AG04450 (cell line): ENCODE data around the gene TEX26. TPM values are rescaled to one million over a fixed set of nuclear protein-coding genes. Genes with fewer than 3 reads are reported as not detected.

Experiments used
- CTCF ChIA-PET: fragments of 300-600, 350-600 bp; formaldehyde crosslinking; extraction: SDS; loops from one replicate; lab custom pipeline; 2022; ENCODE audit warnings: antibody characterized with exemption, inconsistent platforms; lab: Charles Lee
- POLR2A ChIA-PET: fragments of 350-600 bp; formaldehyde crosslinking; extraction: SDS; loops from one replicate; lab custom pipeline; 2021; ENCODE audit warnings: antibody characterized with exemption, inconsistent platforms; lab: Yijun Ruan, JAX
- DNase-seq: peaks from one replicate; pipeline ENCODE4 v3.0.0-alpha.2; 2011; ENCODE audit warnings: low read depth, low spot score
- H3K27ac ChIP-seq: one replicate; pipeline ENCODE4 v1.5.1; 2012; ENCODE audit warnings: low read depth, low read length, control low read depth
- H3K27me3 ChIP-seq: one replicate; pipeline ENCODE4 v1.6.0; 2012; ENCODE audit warnings: low read length; ENCODE audit not compliant: control insufficient read depth, insufficient read depth
- H3K4me3 ChIP-seq: 2 replicates; pipeline ENCODE4 v1.5.1; 2011; ENCODE audit warnings: mild to moderate bottlenecking, low read depth, low read length, control low read depth
- H3K9me3 ChIP-seq: 2 replicates; pipeline ENCODE4 v1.5.1; 2012; ENCODE audit warnings: low read length; ENCODE audit not compliant: control insufficient read depth, insufficient read depth
- CTCF ChIP-seq: IDR thresholded peaks from 2 replicates; pipeline ENCODE4 v1.5.1; 2011; ENCODE audit warnings: low read depth, low read length, control low read depth, inconsistent platforms
- polyA plus RNA-seq: library from polyadenylated mRNA; depleted of rRNA; stranded (reverse); fragments of >200 nt; gene quantifications from 2 replicates; pipeline ENCODE4 v1.2.3, GENCODE V29; 2011

The TEX26 gene
- polyA plus RNA-seq, 1 experiment = 0.09 TPM

DNA sequence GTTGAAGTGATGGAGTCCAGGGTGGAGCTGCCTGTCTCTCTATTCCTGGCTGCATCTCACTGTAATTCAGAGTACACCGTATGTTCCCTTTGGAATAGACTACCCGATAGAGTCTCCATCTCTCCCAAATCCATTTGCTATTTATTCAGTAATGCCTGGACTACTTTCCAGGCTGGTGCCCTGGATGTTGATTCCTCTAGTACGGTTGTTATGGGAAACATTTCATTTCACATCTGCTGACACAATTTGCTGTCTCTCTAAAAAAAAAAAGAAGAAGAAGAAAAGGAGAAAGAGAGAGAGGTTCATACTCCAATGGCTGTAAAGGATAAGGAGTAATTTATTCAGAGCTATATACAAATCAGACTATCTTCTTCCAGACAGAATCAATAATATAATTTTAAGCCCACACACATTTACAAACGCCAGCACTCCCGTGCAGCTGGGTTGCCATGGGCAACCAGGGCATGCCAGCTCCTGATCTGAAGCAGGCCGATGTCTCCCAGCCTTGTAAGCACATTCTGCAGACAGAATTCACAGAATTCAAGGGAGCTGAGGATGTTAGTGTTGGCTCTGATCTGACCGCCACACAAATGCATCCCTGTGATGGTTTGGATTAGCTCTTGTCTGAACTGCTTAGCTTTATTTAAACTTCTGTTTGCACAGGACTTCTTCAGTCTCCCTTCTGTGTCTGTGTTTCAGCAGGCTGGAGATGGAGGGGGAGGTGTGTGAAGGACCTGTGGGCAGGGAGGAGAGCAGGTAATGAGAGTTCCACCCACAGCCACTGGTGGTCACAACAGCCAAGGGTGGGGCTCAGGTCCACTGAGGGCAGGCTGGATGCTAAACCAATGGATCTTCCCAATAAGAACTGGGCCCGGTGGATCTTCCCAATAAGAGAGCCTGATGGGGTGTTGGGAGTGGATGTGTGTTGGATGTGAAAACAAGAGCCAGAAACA lies 66.0 kb downstream of the TEX26 start:
- DNase-seq = peak; percentile 38
- peaks cover 10% of the 10 kb centered on the region for H3K27me3 ChIP-seq
- CTCF ChIA-PET = interaction anchor here (1.4 kb wide), 1 partner anchor 46 kb away, joined by 4 read pairs; no protein-coding TSS in a partner anchor
- no peak overlapping the region for H3K27ac ChIP-seq
- peaks cover 5% of the 10 kb centered on the region; the same call in 1 of the 2 replicates for H3K9me3 ChIP-seq
- H3K4me3 ChIP-seq = no peak overlapping the region
- POLR2A ChIA-PET = interaction anchor here (1.1 kb wide), 1 partner anchor 259 kb away, joined by 3 read pairs; no protein-coding TSS in a partner anchor
- no peak for TF ChIP-seq CTCF

DNA sequence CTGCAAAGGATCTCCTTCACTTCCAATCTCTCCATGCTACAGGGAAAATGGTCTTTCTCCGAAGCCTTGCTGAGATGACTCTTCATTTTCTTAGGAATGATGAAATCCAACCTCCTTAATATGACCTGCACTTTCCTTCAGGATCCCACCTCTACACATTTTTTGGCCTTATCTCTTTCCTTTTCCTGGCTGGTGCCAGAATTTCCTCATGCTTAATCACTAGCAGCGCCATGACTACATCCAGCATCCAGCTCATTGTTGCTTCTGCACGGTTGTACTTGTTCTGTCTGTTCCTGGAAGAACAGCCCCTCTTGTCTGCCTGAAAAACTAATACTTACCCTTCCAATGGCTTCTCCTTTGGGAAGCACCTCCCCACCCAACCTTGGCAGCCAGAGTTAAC lies 68.4 kb downstream of the TEX26 start:
- Histone ChIP-seq H3K9me3 (peaks cover 5% of the 10 kb centered on the region; the same call in 1 of the 2 replicates), H3K4me3 (no peak overlapping the region), H3K27me3 (peaks cover 10% of the 10 kb centered on the region), H3K27ac (no peak overlapping the region)
- no peak for TF ChIP-seq CTCF
- ChIA-PET CTCF (no interaction called here), POLR2A (no interaction called here)
- DNase-seq = no peak

DNA sequence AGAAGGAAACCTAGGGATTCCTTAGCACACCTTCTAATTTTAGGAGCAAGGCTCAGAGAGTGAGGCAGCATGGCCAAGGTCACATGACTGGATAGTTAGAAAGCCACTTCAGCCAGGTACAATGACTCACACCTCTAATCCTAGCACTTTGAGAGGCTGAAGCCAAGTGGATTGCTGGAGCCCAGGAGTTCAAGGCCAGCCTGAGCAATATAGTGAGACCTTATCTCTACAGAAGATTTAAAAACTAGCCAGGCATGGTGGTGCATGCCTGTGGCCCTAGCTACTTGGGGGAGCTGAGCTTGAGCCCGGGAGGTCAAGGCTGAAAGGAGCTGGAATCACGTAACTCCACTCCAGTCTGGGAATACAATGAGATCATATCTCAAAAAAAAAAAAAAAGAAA lies 69.2 kb downstream of the TEX26 start:
- H3K4me3 ChIP-seq = no peak overlapping the region
- POLR2A ChIA-PET = no interaction called here
- H3K27ac ChIP-seq = no peak overlapping the region
- H3K27me3 ChIP-seq = peaks cover 10% of the 10 kb centered on the region
- DNase-seq = no peak
- TF ChIP-seq CTCF = no peak
- H3K9me3 ChIP-seq = no peaks in the 10 kb centered on the region
- CTCF ChIA-PET = interaction anchor here (2.0 kb wide), 1 partner anchor 43 kb away, joined by 7 read pairs; no protein-coding TSS in a partner anchor

- POLR2A ChIA-PET = no interaction called here
These were observed 72.6 kb downstream of the TEX26 start for GRCh38 chr13:31005066-31005465.

More at GRCh38 chr13:31005066-31005465, 72.6 kb downstream of the TEX26 start:
- H3K27me3 ChIP-seq = peaks cover 13% of the 10 kb centered on the region
- TF ChIP-seq CTCF = no peak
- H3K4me3 ChIP-seq = no peak overlapping the region
- DNase-seq = no peak
- no peaks in the 10 kb centered on the region for H3K9me3 ChIP-seq
- no peak overlapping the region for H3K27ac ChIP-seq
- CTCF ChIA-PET = interaction anchor here (0.6 kb wide), 1 partner anchor 13 kb away, joined by 3 read pairs; no protein-coding TSS in a partner anchor
